ENCODE measurements around the gene TMEM45B.

Gene TMEM45B

DNA sequence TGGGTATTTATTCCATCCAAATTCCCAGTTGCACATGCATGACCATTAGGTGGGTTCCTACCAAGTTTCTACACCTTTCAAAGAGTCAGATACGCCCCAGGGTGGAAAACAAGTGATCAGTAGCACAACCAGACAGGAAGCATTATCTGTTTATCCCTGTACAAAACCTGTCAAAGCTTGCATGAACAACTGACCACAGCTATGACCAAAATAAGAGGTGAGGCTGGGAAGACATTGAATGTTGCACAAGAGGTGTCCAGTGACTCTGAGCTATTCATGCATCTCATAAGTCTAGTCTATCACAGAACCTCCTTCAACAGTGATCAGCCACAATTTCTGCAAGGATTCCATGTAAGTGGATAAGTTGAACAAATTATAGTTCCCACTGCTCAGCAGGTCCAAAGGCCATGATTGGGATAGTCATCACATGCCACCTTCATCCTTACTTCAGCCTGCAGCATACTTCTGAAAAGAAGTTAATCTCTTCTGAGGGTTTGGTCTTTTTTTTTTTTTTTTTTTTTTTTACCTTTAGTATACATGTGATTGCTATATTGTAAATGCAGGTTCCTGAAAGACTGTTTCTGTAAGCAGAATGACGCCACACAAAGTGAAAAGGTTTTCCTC is 28.0 kb upstream of the TMEM45B start:
- no peaks in the 10 kb centered on the region for H3K9me3 ChIP-seq
- no peak overlapping the region for H3K4me3 ChIP-seq (ENCODE audit: low read depth, low read length)
- H3K27me3 ChIP-seq, result no peaks in the 10 kb centered on the region
- TF ChIP-seq, protein P1, sequence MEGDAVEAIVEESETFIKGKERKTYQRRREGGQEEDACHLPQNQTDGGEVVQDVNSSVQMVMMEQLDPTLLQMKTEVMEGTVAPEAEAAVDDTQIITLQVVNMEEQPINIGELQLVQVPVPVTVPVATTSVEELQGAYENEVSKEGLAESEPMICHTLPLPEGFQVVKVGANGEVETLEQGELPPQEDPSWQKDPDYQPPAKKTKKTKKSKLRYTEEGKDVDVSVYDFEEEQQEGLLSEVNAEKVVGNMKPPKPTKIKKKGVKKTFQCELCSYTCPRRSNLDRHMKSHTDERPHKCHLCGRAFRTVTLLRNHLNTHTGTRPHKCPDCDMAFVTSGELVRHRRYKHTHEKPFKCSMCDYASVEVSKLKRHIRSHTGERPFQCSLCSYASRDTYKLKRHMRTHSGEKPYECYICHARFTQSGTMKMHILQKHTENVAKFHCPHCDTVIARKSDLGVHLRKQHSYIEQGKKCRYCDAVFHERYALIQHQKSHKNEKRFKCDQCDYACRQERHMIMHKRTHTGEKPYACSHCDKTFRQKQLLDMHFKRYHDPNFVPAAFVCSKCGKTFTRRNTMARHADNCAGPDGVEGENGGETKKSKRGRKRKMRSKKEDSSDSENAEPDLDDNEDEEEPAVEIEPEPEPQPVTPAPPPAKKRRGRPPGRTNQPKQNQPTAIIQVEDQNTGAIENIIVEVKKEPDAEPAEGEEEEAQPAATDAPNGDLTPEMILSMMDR (IDR thresholded peaks at IDR 0.05; ENCODE audit: low read depth, low read length), result no peak
- no peaks in the 10 kb centered on the region for H3K36me3 ChIP-seq
- H3K4me1 ChIP-seq, result no peaks in the 10 kb centered on the region
- no peak for DNase-seq

DNA sequence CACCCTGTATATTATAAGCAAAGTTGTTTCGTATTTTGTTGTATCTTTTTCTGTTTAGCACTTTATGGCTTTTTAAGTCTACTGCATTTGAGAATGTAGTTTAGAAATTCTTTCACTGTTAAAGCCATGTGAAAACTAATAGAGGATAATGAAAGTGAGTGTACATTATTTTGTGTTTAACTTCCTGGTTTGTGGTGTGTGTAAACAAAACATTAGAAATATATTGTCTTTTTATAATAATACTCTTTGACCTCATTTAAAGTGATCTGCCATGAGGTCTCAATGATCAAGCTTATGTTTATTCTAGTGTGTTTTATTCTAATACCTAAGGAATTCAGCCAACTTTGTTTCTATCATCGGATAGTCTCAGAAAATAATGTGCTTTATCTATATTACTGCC is 27.4 kb upstream of the TMEM45B start:
- no peaks in the 10 kb centered on the region for H3K36me3 ChIP-seq
- H3K27me3 ChIP-seq, result no peaks in the 10 kb centered on the region
- TF ChIP-seq, protein P1 (IDR thresholded peaks at IDR 0.05; ENCODE audit: low read depth, low read length), result no peak
- no peaks in the 10 kb centered on the region for H3K4me1 ChIP-seq
- no peak for DNase-seq
- H3K4me3 ChIP-seq (ENCODE audit: low read depth, low read length), result no peak overlapping the region
- H3K9me3 ChIP-seq, result no peaks in the 10 kb centered on the region

DNA sequence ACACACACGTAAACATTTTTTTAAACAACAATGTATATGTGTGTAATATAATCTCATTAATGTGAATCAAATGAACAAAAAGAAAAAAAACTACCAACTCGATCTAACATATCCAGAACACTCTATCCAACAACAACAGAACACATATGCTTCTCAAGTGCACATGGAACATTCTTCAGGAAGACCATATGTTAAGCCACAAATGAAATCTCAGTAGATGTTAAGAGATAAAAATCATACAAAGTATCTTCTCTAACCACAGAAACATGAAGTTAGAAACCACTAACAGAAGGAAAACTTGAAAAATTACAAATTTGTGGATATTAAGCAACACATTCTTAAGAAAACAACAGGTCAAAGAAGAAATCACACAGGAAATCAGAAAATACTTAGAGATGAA is 25.5 kb upstream of the TMEM45B start:
- no peaks in the 10 kb centered on the region for H3K36me3 ChIP-seq
- TF ChIP-seq, protein P1 (IDR thresholded peaks at IDR 0.05; ENCODE audit: low read depth, low read length), result no peak
- no peaks in the 10 kb centered on the region for H3K27me3 ChIP-seq
- DNase-seq, result no peak
- no peak overlapping the region for H3K4me3 ChIP-seq (ENCODE audit: low read depth, low read length)
- H3K9me3 ChIP-seq, result no peaks in the 10 kb centered on the region
- H3K4me1 ChIP-seq, result no peaks in the 10 kb centered on the region

DNA sequence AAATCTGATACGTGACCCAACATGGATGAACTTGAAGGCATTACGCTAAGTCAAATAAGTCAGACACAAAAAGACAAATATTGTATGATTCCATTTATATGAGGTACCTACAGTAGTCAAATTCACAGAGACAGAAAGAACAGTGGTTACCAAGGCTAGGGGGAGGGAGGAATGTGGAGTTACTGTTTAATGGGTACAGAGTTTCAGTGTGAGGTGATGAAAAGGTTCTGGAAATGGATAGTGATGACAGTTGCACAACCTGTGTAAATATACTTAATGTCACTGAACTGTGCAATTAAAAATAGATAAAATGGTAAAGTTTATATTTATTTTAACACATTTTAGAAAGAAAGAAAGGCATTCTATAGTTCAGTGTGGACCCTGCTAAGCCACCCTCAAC is 24.1 kb upstream of the TMEM45B start:
- DNase-seq, result no peak
- no peaks in the 10 kb centered on the region for H3K27me3 ChIP-seq
- no peaks in the 10 kb centered on the region for H3K36me3 ChIP-seq
- no peak overlapping the region for H3K4me3 ChIP-seq (ENCODE audit: low read depth, low read length)
- no peaks in the 10 kb centered on the region for H3K9me3 ChIP-seq
- TF ChIP-seq, protein P1 (IDR thresholded peaks at IDR 0.05; ENCODE audit: low read depth, low read length), result no peak
- no peaks in the 10 kb centered on the region for H3K4me1 ChIP-seq

DNA sequence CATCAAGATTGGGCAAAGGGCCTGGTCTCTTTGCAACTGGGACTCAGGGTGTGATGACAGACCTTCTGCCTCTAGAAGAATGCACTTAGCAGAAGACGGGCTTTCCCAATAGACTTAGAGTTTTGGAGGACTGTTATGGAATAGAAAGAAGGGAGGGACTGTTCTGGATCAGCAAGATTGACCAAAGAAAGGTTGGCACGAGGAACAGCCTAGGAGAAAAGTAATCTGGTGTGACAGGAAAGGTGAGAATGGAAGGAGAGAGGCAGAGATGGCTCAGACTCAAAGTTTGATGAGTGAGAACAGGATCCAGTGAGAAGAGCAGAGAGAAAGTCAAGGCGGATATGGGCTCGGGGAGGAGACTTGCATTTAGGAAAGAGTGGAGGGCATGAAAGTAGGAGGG is 23.0 kb upstream of the TMEM45B start:
- Histone ChIP-seq H3K36me3 (no peaks in the 10 kb centered on the region), H3K4me1 (no peaks in the 10 kb centered on the region)

DNA sequence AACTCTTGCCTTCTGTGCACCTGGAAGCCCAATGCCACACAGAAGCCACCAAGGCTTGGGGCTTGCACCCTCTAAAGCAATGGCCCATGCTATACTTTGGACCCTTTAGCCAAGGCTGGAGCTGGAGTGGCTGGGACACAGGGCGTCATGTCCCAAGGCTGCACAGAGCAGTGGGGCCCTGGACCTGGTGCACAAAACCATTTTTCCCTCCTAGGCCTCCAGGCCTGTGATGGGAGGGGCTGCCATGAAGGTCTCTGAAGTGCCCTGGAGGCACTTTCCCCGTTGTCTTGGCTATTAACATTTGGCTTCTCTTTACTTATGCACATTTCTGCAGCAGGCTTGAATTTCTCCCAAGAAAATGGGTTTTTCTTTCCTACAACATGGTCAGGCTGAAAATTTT is 20.6 kb upstream of the TMEM45B start:
- TF ChIP-seq, protein P1 (IDR thresholded peaks at IDR 0.05; ENCODE audit: low read depth, low read length), result no peak
- H3K27me3 ChIP-seq, result no peaks in the 10 kb centered on the region
- no peaks in the 10 kb centered on the region for H3K4me1 ChIP-seq
- H3K36me3 ChIP-seq, result no peaks in the 10 kb centered on the region
- no peak for DNase-seq
- no peak overlapping the region for H3K4me3 ChIP-seq (ENCODE audit: low read depth, low read length)
- no peaks in the 10 kb centered on the region for H3K9me3 ChIP-seq

More for the DNA sequence above, 23.0 kb upstream of the TMEM45B start:
- H3K9me3 ChIP-seq, result no peaks in the 10 kb centered on the region
- no peak for DNase-seq
- TF ChIP-seq, protein P1 (IDR thresholded peaks at IDR 0.05; ENCODE audit: low read depth, low read length), result no peak
- H3K27me3 ChIP-seq, result no peaks in the 10 kb centered on the region
- H3K4me3 ChIP-seq (ENCODE audit: low read depth, low read length), result no peak overlapping the region

Data from BE2C (cell line).